HepG2 (cell line): ENCODE results near the gene ITGB5. TPM values are rescaled to one million over a fixed set of nuclear protein-coding genes. Genes with fewer than 3 reads are reported as not detected.
A peak's percentile ranks its signal among the peaks of the same experiment; 100 is the strongest.

ENCODE experiments used
- FOSL2 ChIP-seq: sonication (generic); formaldehyde crosslinking; IDR thresholded peaks from 2 replicates; pipeline ENCODE4 v1.4.0; 2020; ENCODE audit warnings: missing genetic modification reagents
- HBP1 ChIP-seq: IDR thresholded peaks from 2 replicates; pipeline ENCODE4 v1.6.1; 2016; ENCODE audit warnings: low read depth, control low read depth
- IKZF5 ChIP-seq: IDR thresholded peaks from 2 replicates; pipeline ENCODE4 v1.6.1; 2018; ENCODE audit warnings: missing genetic modification reagents, mild to moderate bottlenecking, missing compliant biosample characterization
- LCORL ChIP-seq, 2 experiments: fragments of 450-650 bp in 1 of 2; sonication (generic) in 1 of 2; formaldehyde crosslinking in 1 of 2; IDR thresholded peaks; 2 replicates each; pipeline versions ENCODE4 v1.5.0 to v1.6.1; 2017 to 2020; ENCODE audit warnings: antibody characterized with exemption in 1 of 2, missing genetic modification reagents in 1 of 2
- MATR3 ChIP-seq: sonication (generic); formaldehyde crosslinking; IDR thresholded peaks from 2 replicates; pipeline ENCODE4 v1.4.0; 2020; ENCODE audit warnings: missing genetic modification reagents
- SRF ChIP-seq: IDR thresholded peaks from 2 replicates; pipeline ENCODE4 v1.6.1; 2011; ENCODE audit warnings: mild to moderate bottlenecking, low read depth, low read length, moderate library complexity
- SUZ12 ChIP-seq: fragments of 150-350 bp; IDR thresholded peaks from 2 replicates; pipeline ENCODE4 v1.6.1; 2014; ENCODE audit warnings: low read depth, low read length
- TGIF2 ChIP-seq: IDR thresholded peaks from 2 replicates; pipeline ENCODE4 v1.6.1; 2016; ENCODE audit warnings: control low read depth, missing compliant biosample characterization
- TP53 ChIP-seq: sonication (generic); formaldehyde crosslinking; conservative IDR thresholded peaks from 2 replicates; pipeline ENCODE4 v1.4.0; 2020; ENCODE audit warnings: missing genetic modification reagents
- ZFP91 ChIP-seq: sonication (generic); formaldehyde crosslinking; IDR thresholded peaks from 2 replicates; pipeline ENCODE4 v1.9.0; 2022; ENCODE audit warnings: missing genetic modification reagents, mild to moderate bottlenecking, borderline replicate concordance
- ZFYVE20 ChIP-seq: sonication (generic); formaldehyde crosslinking; IDR thresholded peaks from 2 replicates; pipeline ENCODE4 v1.8.0; 2023; ENCODE audit warnings: low read depth, mild to moderate bottlenecking, moderate library complexity, missing genetic modification reagents, borderline replicate concordance
- ZMAT5 ChIP-seq: sonication (generic); formaldehyde crosslinking; IDR thresholded peaks from 2 replicates; pipeline ENCODE4 v1.5.0; 2020; ENCODE audit warnings: mild to moderate bottlenecking, low read depth, missing genetic modification reagents, borderline replicate concordance
- ZNF276 ChIP-seq: sonication (generic); formaldehyde crosslinking; IDR thresholded peaks from 2 replicates; pipeline ENCODE4 v1.4.0; 2020; ENCODE audit warnings: mild to moderate bottlenecking, low read depth, missing genetic modification reagents
- ZNF296 ChIP-seq: sonication (generic); formaldehyde crosslinking; conservative IDR thresholded peaks from 2 replicates; pipeline ENCODE4 v1.5.0; 2020; ENCODE audit warnings: mild to moderate bottlenecking, missing genetic modification reagents
- ZNF30 ChIP-seq: sonication (generic); formaldehyde crosslinking; IDR thresholded peaks from 2 replicates; pipeline ENCODE4 v1.5.0; 2020; ENCODE audit warnings: mild to moderate bottlenecking, missing genetic modification reagents
- ZNF446 ChIP-seq: sonication (generic); formaldehyde crosslinking; IDR thresholded peaks from 2 replicates; pipeline ENCODE4 v1.5.0; 2020; ENCODE audit warnings: mild to moderate bottlenecking, missing genetic modification reagents
- ZNF687 ChIP-seq: sonication (generic); formaldehyde crosslinking; IDR thresholded peaks from 2 replicates; pipeline ENCODE4 v1.5.1; 2020; ENCODE audit warnings: mild to moderate bottlenecking, missing genetic modification reagents, moderate library complexity
- polyA plus RNA-seq, 8 experiments: library from polyadenylated mRNA; depleted of rRNA in 3 of 8; stranded (reverse) in 7 of 8; unstranded in 1 of 8; fragments of >200 nt; fragmentation: Illumina TruSeq in 4 of 8; extraction: Trizol in 4 of 8; gene quantifications; 2 replicates each; pipeline versions ENCODE4 v1.2.1 to v1.2.3, GENCODE V29; 2011 to 2016; ENCODE audit warnings: low read depth in 4 of 8, missing spikeins in 1 of 8, mixed read lengths in 1 of 8; ENCODE audit not compliant: insufficient read depth in 1 of 8
- total RNA-seq, 5 experiments: library from RNA; depleted of rRNA; stranded (reverse); fragments of >200 nt; fragmentation: Illumina TruSeq; extraction: Trizol; gene quantifications; 2 replicates each; pipeline ENCODE4 v1.2.3, GENCODE V29; 2016; ENCODE audit warnings: low read depth in 1 of 5

ITGB5 gene
- total and polyA plus RNA-seq, 2 of the 13 experiments (the other 11 are each of a cell fraction or from before 2014, with no cell fraction given): 74.1 to 343 TPM

GRCh38 chr3:124887177-124887931, at the start of gene ITGB5 (continued):
- 0 out of 2 replicates have a peak, but pooled peaks have one; percentile 45 for TF ChIP-seq ZNF296 (CRISPR knock-in tag)
- TF ChIP-seq ZFYVE20: no peak
- peak; percentile 53; the same call in 1 of the 2 replicates for TF ChIP-seq ZNF446 (CRISPR knock-in tag)
- TF ChIP-seq FOSL2 (CRISPR knock-in tag): peak; percentile 40
- no peak for TF ChIP-seq SRF
- no peak for TF ChIP-seq SUZ12
- TF ChIP-seq HBP1 (CRISPR knock-in tag): 0 out of 2 replicates have a peak, but pooled peaks have one; percentile 34
- TF ChIP-seq TGIF2 (CRISPR knock-in tag): no peak
- TF ChIP-seq LCORL (IDR thresholded peaks at IDR 0.05): no peak
- 0 out of 2 replicates have a peak, but pooled peaks have one; percentile 69 for TF ChIP-seq LCORL (CRISPR knock-in tag; IDR thresholded peaks at IDR 0.05)
- TF ChIP-seq ZNF276 (CRISPR knock-in tag): 0 out of 2 replicates have a peak, but pooled peaks have one; percentile 41
- TF ChIP-seq IKZF5 (CRISPR knock-in tag): peak; percentile 63; the same call in 1 of the 2 replicates
- no peak for TF ChIP-seq ZMAT5
- TF ChIP-seq ZFP91 (CRISPR knock-in tag): no peak; the same call in none of the 2 replicates
- peak; percentile 79 for TF ChIP-seq ZNF687 (CRISPR knock-in tag)
- TF ChIP-seq ZNF30 (CRISPR knock-in tag): 0 out of 2 replicates have a peak, but pooled peaks have one; percentile 23
- TF ChIP-seq TP53 (CRISPR knock-in tag): peak; percentile 74; the same call in 1 of the 2 replicates
- TF ChIP-seq MATR3: no peak
